GM19452 (cell line): ENCODE measurements around the gene OR2M5.

ENCODE experiments used
- ATAC-seq: cut with Tn5 transposase; IDR thresholded peaks from one replicate; pipeline ENCODE4 v1.9.1; 2021; ENCODE audit not compliant: unreplicated experiment

Gene OR2M5

GRCh38 chr1:248144513-248145198 lies at the start of gene OR2M5:
OR2M5 (plus strand) TSS chr1:248145148; CDS start chr1:248145148, 0 bp downstream.
- no peak for ATAC-seq

GRCh38 chr1:248098529-248098928 lies 46.4 kb upstream of the OR2M5 start:
- no peak for ATAC-seq

- no peak for ATAC-seq
These were observed 42.1 kb upstream of the OR2M5 start for GRCh38 chr1:248102847-248103246.

GRCh38 chr1:248111157-248111556 lies 33.8 kb upstream of the OR2M5 start:
- ATAC-seq = no peak

GRCh38 chr1:248114890-248115289 lies 30.1 kb upstream of the OR2M5 start:
- no peak for ATAC-seq

GRCh38 chr1:248127653-248128052 lies 17.3 kb upstream of the OR2M5 start:
- no peak for ATAC-seq

- no peak for ATAC-seq
These were observed 8.1 kb upstream of the OR2M5 start for GRCh38 chr1:248136811-248137210.

- ATAC-seq = no peak
These were observed 4.1 kb upstream of the OR2M5 start for GRCh38 chr1:248140846-248141245.

- ATAC-seq = no peak
These were observed 1.6 kb upstream of the OR2M5 start for GRCh38 chr1:248143311-248143710.

GRCh38 chr1:248152056-248152827 lies 7.3 kb downstream of the OR2M5 start:
- ATAC-seq = no peak

- ATAC-seq = no peak
These were observed 11.0 kb downstream of the OR2M5 start for GRCh38 chr1:248155927-248156326.

- no peak for ATAC-seq
These were observed 13.8 kb downstream of the OR2M5 start for GRCh38 chr1:248158758-248159157.

- ATAC-seq = no peak
These were observed 19.1 kb downstream of the OR2M5 start for GRCh38 chr1:248164031-248164430.

GRCh38 chr1:248165186-248165585 lies 20.2 kb downstream of the OR2M5 start:
- no peak for ATAC-seq

GRCh38 chr1:248174521-248174920 lies 29.6 kb downstream of the OR2M5 start, which contains the start of gene OR2M2:
OR2M2 (plus strand) TSS chr1:248174821; CDS start chr1:248179986, 5,165 bp downstream.
- ATAC-seq = no peak

- ATAC-seq = no peak
These were observed 39.0 kb downstream of the OR2M5 start for GRCh38 chr1:248183996-248184395.

- ATAC-seq = no peak
These were observed 42.4 kb downstream of the OR2M5 start for GRCh38 chr1:248187363-248187762.

GRCh38 chr1:248189026-248189425 lies 44.1 kb downstream of the OR2M5 start:
- no peak for ATAC-seq

GRCh38 chr1:248194117-248194516 lies 49.2 kb downstream of the OR2M5 start:
- no peak for ATAC-seq
